Mesenteric fat pad (tissue), 1 donor: Measurements from ENCODE around the gene MYCBPAP. TPM values are rescaled to one million over a fixed set of nuclear protein-coding genes. Genes with fewer than 3 reads are reported as not detected.

Experiments used
- DNase-seq: peaks from one replicate; pipeline ENCODE4 v3.0.0-alpha.2; 2020; ENCODE audit warnings: low spot score
- total RNA-seq: library from RNA; stranded (reverse); fragmentation: NEBNext Ultra II Directional; extraction: Animal tissue kit (Norgen Biotek cat#: 25700); gene quantifications from one replicate; pipeline ENCODE4 v1.2.1, GENCODE V29; 2021
- donor health status: DM: yes; HTN: yes; CAD: no.

Gene MYCBPAP
- total RNA-seq, 1 donor from 2014 or later, result 0.61 TPM

GRCh38 chr17:50517011-50517410 is 8.8 kb downstream of the MYCBPAP start:
- DNase-seq, result no peak

GRCh38 chr17:50517504-50518383 is 9.5 kb downstream of the MYCBPAP start:
- no peak for DNase-seq

- DNase-seq, result no peak
These were observed 10.3 kb downstream of the MYCBPAP start for GRCh38 chr17:50518384-50519023.

- DNase-seq, result no peak
These were observed 11.0 kb downstream of the MYCBPAP start for GRCh38 chr17:50519141-50519834.

GRCh38 chr17:50520483-50520882 is 12.2 kb downstream of the MYCBPAP start:
- no peak for DNase-seq

- no peak for DNase-seq
These were observed 13.3 kb downstream of the MYCBPAP start for GRCh38 chr17:50521514-50521913.

- DNase-seq, result no peak
These were observed 14.5 kb downstream of the MYCBPAP start for GRCh38 chr17:50522766-50523165.

GRCh38 chr17:50523208-50523607 is 15.0 kb downstream of the MYCBPAP start:
- no peak for DNase-seq

- DNase-seq, result no peak
These were observed 16.6 kb downstream of the MYCBPAP start for GRCh38 chr17:50524838-50525237.

GRCh38 chr17:50527155-50527762 is 19.0 kb downstream of the MYCBPAP start:
- DNase-seq, result no peak

GRCh38 chr17:50527949-50528474 is 19.8 kb downstream of the MYCBPAP start:
- DNase-seq, result no peak

- no peak for DNase-seq
These were observed 21.6 kb downstream of the MYCBPAP start for GRCh38 chr17:50529849-50530248.

- DNase-seq, result no peak
These were observed 23.3 kb downstream of the MYCBPAP start for GRCh38 chr17:50531428-50532025.

- DNase-seq, result no peak
These were observed 24.3 kb downstream of the MYCBPAP start, which contains the start of gene EPN3 for GRCh38 chr17:50532452-50533024. Gene EPN3, plus strand, starts transcription at chr17:50532735. Its CDS starts 3,822 bp downstream, at chr17:50536557.

GRCh38 chr17:50533185-50533584 is 24.9 kb downstream of the MYCBPAP start:
- no peak for DNase-seq

GRCh38 chr17:50533720-50534148 is 25.5 kb downstream of the MYCBPAP start:
- DNase-seq, result no peak

- DNase-seq, result no peak
These were observed 26.2 kb downstream of the MYCBPAP start for GRCh38 chr17:50534222-50534978.

- no peak for DNase-seq
These were observed 26.7 kb downstream of the MYCBPAP start for GRCh38 chr17:50534979-50535326.

- no peak for DNase-seq
These were observed 27.2 kb downstream of the MYCBPAP start for GRCh38 chr17:50535407-50535806.
